NB4 (cell line): ENCODE results near the gene CWF19L2.
"Not testable (repeated sequence)": the region's sequence is repeated elsewhere in the genome, so short reads cannot be mapped to it uniquely, and the experiment has no call there.

Experiments used
- DNase-seq: peaks from one replicate; pipeline ENCODE4 v3.0.0; 2010; ENCODE audit warnings: low read depth
- H3K4me3 ChIP-seq: one replicate; pipeline ENCODE4 v1.5.1; 2011; ENCODE audit warnings: mild to moderate bottlenecking, low read depth, low read length, moderate library complexity
- CTCF ChIP-seq: IDR thresholded peaks from one replicate; pipeline ENCODE4 v1.5.1; 2012; ENCODE audit warnings: low read depth, low read length
- MAX ChIP-seq: IDR thresholded peaks from 2 replicates; pipeline ENCODE4 v1.6.1; 2011; ENCODE audit warnings: low read depth, low read length
- MYC ChIP-seq: IDR thresholded peaks from 2 replicates; pipeline ENCODE4 v1.6.1; 2011; ENCODE audit warnings: low read depth, low read length
- POLR2A ChIP-seq: IDR thresholded peaks from 2 replicates; pipeline ENCODE4 v1.6.1; 2011; ENCODE audit warnings: mild to moderate bottlenecking; ENCODE audit not compliant: insufficient read length; ENCODE audit errors: extremely low read depth

CWF19L2 gene

GRCh38 chr11:107473792-107474191 is 16.2 kb upstream of the CWF19L2 start:
- no peak overlapping the region for H3K4me3 ChIP-seq
- TF ChIP-seq POLR2A (no peak), MYC (no peak), MAX (no peak), CTCF (no peak)
- no peak for DNase-seq

GRCh38 chr11:107472966-107473365 is 15.3 kb upstream of the CWF19L2 start:
- TF ChIP-seq CTCF = no peak
- no peak for TF ChIP-seq POLR2A
- no peak for TF ChIP-seq MAX
- TF ChIP-seq MYC = no peak
- H3K4me3 ChIP-seq = no peak overlapping the region
- DNase-seq = no peak

GRCh38 chr11:107468596-107468995 is 11.0 kb upstream of the CWF19L2 start:
- no peak overlapping the region for H3K4me3 ChIP-seq
- no peak for TF ChIP-seq POLR2A
- TF ChIP-seq MYC = no peak
- no peak for TF ChIP-seq MAX
- no peak for TF ChIP-seq CTCF
- DNase-seq = peak; percentile 23

- DNase-seq = no peak
- H3K4me3 ChIP-seq = no peak overlapping the region
- TF ChIP-seq MYC = no peak
- TF ChIP-seq POLR2A = no peak
- no peak for TF ChIP-seq CTCF
- no peak for TF ChIP-seq MAX
Measured at GRCh38 chr11:107467696-107468095, 10.1 kb upstream of the CWF19L2 start.

- DNase-seq, H3K4me3 ChIP-seq: not testable (repeated sequence)
Measured at GRCh38 chr11:107466275-107466866, 8.7 kb upstream of the CWF19L2 start.

GRCh38 chr11:107457205-107457557 is 444 bp downstream of the CWF19L2 start:
- DNase-seq = peak; percentile 52
- no peak for TF ChIP-seq MYC
- TF ChIP-seq MAX = no peak
- peak overlapping the region; percentile 91 for H3K4me3 ChIP-seq
